ENCODE data around the gene SUB1.

- TF ChIP-seq POLR2AphosphoS5 (IDR thresholded peaks at IDR 0.05) (no peak), TAF1 (IDR thresholded peaks at IDR 0.05; ENCODE audit: low read depth) (no peak), CTCF (IDR thresholded peaks at IDR 0.05; ENCODE audit: poor library complexity, severe bottlenecking) (no peak)
Observed at GRCh38 chr5:32605766-32606152, 20.4 kb downstream of the SUB1 start.
